Smooth muscle cell (in vitro differentiated cells): ENCODE measurements around the gene RRM2. TPM values are rescaled to one million over a fixed set of nuclear protein-coding genes. Genes with fewer than 3 reads are reported as not detected.

ENCODE experiments used
- DNase-seq: peaks from one replicate; lab custom pipeline; 2025; ENCODE audit not compliant: unreplicated experiment; lab: John Stamatoyannopoulos, UW
- H2AFZ ChIP-seq: fragments of 200-600 bp; sonication (generic); 2 replicates; pipeline ENCODE4 v1.6.0; 2016; ENCODE audit warnings: antibody characterized with exemption, low read depth, mild to moderate bottlenecking
- H3F3A ChIP-seq: fragments of 200-600 bp; sonication (generic); 2 replicates; pipeline ENCODE4 v1.6.0; 2017; ENCODE audit warnings: antibody characterized with exemption, low read depth
- H3K27ac ChIP-seq: fragments of 200-600 bp; sonication (generic); 2 replicates; pipeline ENCODE4 v1.5.1; 2016; ENCODE audit warnings: low read depth, mild to moderate bottlenecking
- H3K27me3 ChIP-seq: fragments of 200-600 bp; sonication (generic); 2 replicates; pipeline ENCODE4 v1.6.1; 2016; ENCODE audit warnings: low read depth, mild to moderate bottlenecking
- H3K36me3 ChIP-seq: fragments of 200-600 bp; sonication (generic); 2 replicates; pipeline ENCODE4 v1.5.1; 2016; ENCODE audit warnings: low read depth
- H3K4me1 ChIP-seq: fragments of 200-600 bp; sonication (generic); 2 replicates; pipeline ENCODE4 v1.5.1; 2016; ENCODE audit warnings: low read depth
- H3K4me2 ChIP-seq: fragments of 200-600 bp; sonication (generic); 2 replicates; pipeline ENCODE4 v1.6.0; 2016; ENCODE audit warnings: mild to moderate bottlenecking
- H3K4me3 ChIP-seq: fragments of 200-600 bp; sonication (generic); 2 replicates; pipeline ENCODE4 v1.5.1; 2016; ENCODE audit warnings: mild to moderate bottlenecking
- H3K79me2 ChIP-seq: fragments of 200-600 bp; sonication (generic); 2 replicates; pipeline ENCODE4 v1.6.0; 2016; ENCODE audit warnings: low read depth, mild to moderate bottlenecking
- H3K9ac ChIP-seq: fragments of 200-600 bp; sonication (generic); 2 replicates; pipeline ENCODE4 v1.6.0; 2016; ENCODE audit warnings: low read depth
- H3K9me3 ChIP-seq: fragments of 200-600 bp; sonication (generic); replicated peaks from 2 replicates; pipeline ENCODE4 v1.5.1; 2016; ENCODE audit warnings: low read depth
- H4K20me1 ChIP-seq: fragments of 200-600 bp; sonication (generic); 2 replicates; pipeline ENCODE4 v1.6.0; 2016; ENCODE audit warnings: low read depth
- WGBS: methylation state at CpG from one replicate; pipeline ENCODE4 v1.1.7; 2016; ENCODE audit warnings: low lambda C conversion rate; 5-methylcytosine and 5-hydroxymethylcytosine counted together
- polyA plus RNA-seq: library from polyadenylated mRNA; unstranded; fragments of >200 nt; fragmentation: Nextera tagmentation; extraction: Ambion mirVana; gene quantifications from 2 replicates; pipeline ENCODE4 v1.2.1, GENCODE V29; 2016
- total RNA-seq: library from RNA; depleted of rRNA; stranded (reverse); fragments of >200 nt; gene quantifications from 2 replicates; pipeline ENCODE4 v1.2.3, GENCODE V29; 2014
- TF ChIP-seq, protein P1 (sequence below): fragments of 200-600 bp; sonication (generic); IDR thresholded peaks from 2 replicates; pipeline ENCODE4 v1.5.1; 2017; ENCODE audit warnings: borderline replicate concordance, mild to moderate bottlenecking, antibody characterized with exemption; ENCODE audit not compliant: insufficient read depth, poor library complexity, severe bottlenecking

RRM2 gene
- total and polyA plus RNA-seq, 2 experiments from 2014 or later, result 22.7 to 102 TPM

DNA sequence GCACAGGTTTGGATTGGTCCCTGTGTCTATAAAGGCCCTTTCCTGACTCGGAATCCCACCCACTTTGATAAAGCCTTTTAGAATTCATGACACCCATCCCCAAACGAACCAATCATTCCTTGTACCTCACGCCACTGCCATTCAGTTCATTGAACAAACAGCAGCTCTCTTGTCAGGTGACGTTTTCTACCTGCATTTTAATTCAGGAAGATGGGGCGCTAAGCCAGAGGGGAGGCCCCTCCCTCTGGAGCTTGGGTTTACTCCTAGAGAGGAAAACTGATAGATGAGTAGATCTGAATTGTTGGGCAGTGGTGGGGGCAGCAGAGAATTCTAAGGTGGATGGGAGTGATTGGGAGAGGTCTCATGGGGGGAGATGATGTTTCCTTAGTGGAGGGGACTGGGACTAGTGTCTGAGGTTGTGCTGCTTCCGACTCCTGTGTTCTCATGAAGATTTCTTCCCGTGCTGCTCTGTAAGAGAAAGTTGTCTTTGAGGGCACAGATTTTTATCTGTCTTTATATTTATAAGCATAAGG is 9.6 kb downstream of the RRM2 start:
- H4K20me1 ChIP-seq, result no peaks in the 10 kb centered on the region
- H3K4me1 ChIP-seq, result no peaks in the 10 kb centered on the region
- no peaks in the 10 kb centered on the region for H3F3A ChIP-seq
- no peaks in the 10 kb centered on the region for H3K36me3 ChIP-seq
- no peak overlapping the region for H3K27ac ChIP-seq
- H3K4me2 ChIP-seq, result no peak overlapping the region
- no peaks in the 10 kb centered on the region for H3K79me2 ChIP-seq
- DNase-seq, result no peak
- H3K4me3 ChIP-seq, result no peak overlapping the region
- no peak overlapping the region for H2AFZ ChIP-seq
- H3K27me3 ChIP-seq, result no peaks in the 10 kb centered on the region
- no peaks in the 10 kb centered on the region for H3K9me3 ChIP-seq
- TF ChIP-seq, protein P1, sequence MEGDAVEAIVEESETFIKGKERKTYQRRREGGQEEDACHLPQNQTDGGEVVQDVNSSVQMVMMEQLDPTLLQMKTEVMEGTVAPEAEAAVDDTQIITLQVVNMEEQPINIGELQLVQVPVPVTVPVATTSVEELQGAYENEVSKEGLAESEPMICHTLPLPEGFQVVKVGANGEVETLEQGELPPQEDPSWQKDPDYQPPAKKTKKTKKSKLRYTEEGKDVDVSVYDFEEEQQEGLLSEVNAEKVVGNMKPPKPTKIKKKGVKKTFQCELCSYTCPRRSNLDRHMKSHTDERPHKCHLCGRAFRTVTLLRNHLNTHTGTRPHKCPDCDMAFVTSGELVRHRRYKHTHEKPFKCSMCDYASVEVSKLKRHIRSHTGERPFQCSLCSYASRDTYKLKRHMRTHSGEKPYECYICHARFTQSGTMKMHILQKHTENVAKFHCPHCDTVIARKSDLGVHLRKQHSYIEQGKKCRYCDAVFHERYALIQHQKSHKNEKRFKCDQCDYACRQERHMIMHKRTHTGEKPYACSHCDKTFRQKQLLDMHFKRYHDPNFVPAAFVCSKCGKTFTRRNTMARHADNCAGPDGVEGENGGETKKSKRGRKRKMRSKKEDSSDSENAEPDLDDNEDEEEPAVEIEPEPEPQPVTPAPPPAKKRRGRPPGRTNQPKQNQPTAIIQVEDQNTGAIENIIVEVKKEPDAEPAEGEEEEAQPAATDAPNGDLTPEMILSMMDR, result no peak
- WGBS, result 94% methylated on average over 7 of the region's 7 CpGs
- H3K9ac ChIP-seq, result no peak overlapping the region

DNA sequence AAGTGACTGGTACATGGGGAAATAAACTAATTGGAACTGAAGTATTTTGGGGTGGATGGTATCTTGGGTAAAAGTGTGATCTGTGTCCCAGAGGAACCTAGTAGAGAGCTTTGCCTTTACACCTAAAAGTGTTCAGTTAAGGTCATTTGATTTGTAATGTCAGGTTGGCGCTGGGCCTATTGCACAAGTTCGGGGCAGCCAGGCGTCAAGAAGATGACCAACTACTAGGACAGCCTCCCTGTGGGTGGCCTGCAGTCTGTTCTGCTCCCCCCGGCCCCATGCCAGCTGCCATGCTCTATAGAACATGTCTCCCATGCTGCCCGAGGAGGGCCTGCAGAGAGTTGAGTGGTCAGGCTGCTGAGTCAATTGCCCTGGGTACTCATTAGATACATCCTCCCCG is 10.1 kb downstream of the RRM2 start:
- Histone ChIP-seq H3K4me3 (no peak overlapping the region), H4K20me1 (no peaks in the 10 kb centered on the region), H3F3A (no peaks in the 10 kb centered on the region), H3K79me2 (no peaks in the 10 kb centered on the region), H2AFZ (no peak overlapping the region), H3K27ac (no peak overlapping the region), H3K9ac (no peak overlapping the region), H3K27me3 (no peaks in the 10 kb centered on the region), H3K36me3 (no peaks in the 10 kb centered on the region), H3K9me3 (no peaks in the 10 kb centered on the region), H3K4me1 (no peaks in the 10 kb centered on the region), H3K4me2 (no peak overlapping the region)
- no peak for DNase-seq
- WGBS, result 92% methylated on average over 6 of the region's 6 CpGs
- TF ChIP-seq, protein P1, result no peak

DNA sequence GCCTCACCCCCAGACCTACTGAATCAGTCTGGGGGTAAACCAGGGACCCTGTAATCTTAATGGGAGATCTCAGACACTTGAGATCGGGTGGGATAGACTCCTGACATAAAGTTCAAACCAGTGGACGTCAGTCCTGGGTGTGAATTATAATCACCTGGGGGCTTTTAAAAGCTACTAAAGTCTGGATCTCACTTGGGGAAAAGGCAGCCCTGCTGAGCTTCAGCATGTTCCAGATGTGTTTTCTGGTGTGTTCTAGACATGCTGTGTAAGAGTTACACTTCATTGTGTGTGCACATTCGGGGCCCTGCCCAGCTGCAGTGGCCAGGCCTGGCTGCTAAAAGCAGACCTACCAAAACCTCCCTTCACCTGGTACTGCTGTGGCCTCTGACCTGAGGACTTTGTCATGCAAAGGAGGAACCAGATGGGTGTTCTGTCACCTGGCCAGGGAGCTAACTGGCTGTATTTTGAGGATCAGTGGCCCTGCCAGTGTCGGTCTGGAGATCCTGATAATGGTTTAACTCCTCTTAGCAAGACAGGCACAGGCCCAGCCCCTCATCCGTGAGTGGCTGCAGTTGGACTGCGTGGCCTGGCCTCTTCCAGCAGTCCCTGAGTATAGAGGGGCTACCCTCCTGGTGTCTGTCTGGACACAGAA is 10.6 kb downstream of the RRM2 start:
- H4K20me1 ChIP-seq, result no peaks in the 10 kb centered on the region
- WGBS, result 87% methylated on average over 6 of the region's 6 CpGs
- no peak for DNase-seq
- TF ChIP-seq, protein P1, result no peak
- H3K79me2 ChIP-seq, result no peaks in the 10 kb centered on the region
- no peaks in the 10 kb centered on the region for H3K4me1 ChIP-seq
- no peak overlapping the region for H3K4me3 ChIP-seq
- H3F3A ChIP-seq, result no peaks in the 10 kb centered on the region
- H3K27me3 ChIP-seq, result no peaks in the 10 kb centered on the region
- H3K36me3 ChIP-seq, result no peaks in the 10 kb centered on the region
- no peak overlapping the region for H2AFZ ChIP-seq
- no peak overlapping the region for H3K9ac ChIP-seq
- no peaks in the 10 kb centered on the region for H3K9me3 ChIP-seq
- H3K4me2 ChIP-seq, result no peak overlapping the region
- no peak overlapping the region for H3K27ac ChIP-seq
